ENCODE results near the gene AEBP2.
A peak's percentile ranks its signal among the peaks of the same experiment; 100 is the strongest.

AEBP2 gene

DNA sequence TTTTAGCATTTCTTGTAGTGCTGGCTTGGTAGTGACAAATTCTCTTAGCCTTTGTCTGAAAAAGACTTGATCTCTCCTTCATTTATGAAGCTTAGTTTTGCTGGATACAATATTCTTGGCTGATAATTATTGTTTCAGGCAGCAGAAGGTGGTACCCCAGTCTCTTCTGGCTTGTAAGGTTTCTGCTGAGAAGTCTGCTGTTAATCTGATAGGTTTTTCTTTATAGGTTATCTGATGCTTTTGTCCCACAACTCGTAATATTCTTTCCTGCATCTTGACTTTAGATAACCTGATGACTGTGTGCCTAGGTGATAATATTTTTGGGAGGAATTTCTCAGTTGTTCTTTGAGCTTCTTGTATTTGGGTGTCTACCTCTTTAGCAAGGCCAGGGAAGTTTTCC, 41.2 kb downstream of the AEBP2 start:
- DNase-seq (ENCODE audit: low spot score): no peak
- TF ChIP-seq, protein P1, sequence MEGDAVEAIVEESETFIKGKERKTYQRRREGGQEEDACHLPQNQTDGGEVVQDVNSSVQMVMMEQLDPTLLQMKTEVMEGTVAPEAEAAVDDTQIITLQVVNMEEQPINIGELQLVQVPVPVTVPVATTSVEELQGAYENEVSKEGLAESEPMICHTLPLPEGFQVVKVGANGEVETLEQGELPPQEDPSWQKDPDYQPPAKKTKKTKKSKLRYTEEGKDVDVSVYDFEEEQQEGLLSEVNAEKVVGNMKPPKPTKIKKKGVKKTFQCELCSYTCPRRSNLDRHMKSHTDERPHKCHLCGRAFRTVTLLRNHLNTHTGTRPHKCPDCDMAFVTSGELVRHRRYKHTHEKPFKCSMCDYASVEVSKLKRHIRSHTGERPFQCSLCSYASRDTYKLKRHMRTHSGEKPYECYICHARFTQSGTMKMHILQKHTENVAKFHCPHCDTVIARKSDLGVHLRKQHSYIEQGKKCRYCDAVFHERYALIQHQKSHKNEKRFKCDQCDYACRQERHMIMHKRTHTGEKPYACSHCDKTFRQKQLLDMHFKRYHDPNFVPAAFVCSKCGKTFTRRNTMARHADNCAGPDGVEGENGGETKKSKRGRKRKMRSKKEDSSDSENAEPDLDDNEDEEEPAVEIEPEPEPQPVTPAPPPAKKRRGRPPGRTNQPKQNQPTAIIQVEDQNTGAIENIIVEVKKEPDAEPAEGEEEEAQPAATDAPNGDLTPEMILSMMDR (IDR thresholded peaks at IDR 0.05; ENCODE audit: extremely low read depth, missing control alignments): no peak

- DNase-seq (ENCODE audit: low spot score): no peak
- TF ChIP-seq, protein P1 (IDR thresholded peaks at IDR 0.05; ENCODE audit: extremely low read depth, missing control alignments): no peak
These were observed 42.7 kb downstream of the AEBP2 start for GRCh38 chr12:19482036-19482435.

DNA sequence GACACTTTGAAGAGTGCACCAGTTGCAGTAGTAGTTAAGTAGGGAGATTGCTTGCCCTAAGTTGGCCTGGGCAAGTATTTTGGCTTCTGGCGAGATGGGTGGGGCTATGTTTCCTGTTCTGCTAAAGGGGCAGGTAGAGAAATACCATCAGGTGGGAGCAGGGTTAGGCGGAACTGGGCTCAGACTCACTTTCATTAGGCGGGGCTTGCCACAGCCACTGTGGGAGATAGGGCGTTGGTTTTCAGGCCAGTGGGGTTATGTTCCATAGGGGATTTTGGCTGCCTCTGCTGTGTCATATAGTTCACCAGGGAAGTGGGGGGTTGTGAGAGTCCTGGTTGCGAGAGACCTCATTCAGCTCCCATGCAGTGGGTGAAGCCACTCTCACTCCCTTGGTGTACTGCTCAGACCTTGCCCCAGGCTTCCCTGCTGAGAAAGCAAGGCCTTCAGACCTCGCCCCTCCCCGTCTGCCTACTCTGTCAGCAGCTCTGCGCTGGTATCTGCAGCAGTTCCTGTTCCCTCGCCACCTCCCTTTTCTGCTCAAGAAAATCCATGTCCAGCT, 43.3 kb downstream of the AEBP2 start:
- DNase-seq (ENCODE audit: low spot score): peak; percentile 35
- TF ChIP-seq, protein P1 (IDR thresholded peaks at IDR 0.05; ENCODE audit: extremely low read depth, missing control alignments): no peak

DNA sequence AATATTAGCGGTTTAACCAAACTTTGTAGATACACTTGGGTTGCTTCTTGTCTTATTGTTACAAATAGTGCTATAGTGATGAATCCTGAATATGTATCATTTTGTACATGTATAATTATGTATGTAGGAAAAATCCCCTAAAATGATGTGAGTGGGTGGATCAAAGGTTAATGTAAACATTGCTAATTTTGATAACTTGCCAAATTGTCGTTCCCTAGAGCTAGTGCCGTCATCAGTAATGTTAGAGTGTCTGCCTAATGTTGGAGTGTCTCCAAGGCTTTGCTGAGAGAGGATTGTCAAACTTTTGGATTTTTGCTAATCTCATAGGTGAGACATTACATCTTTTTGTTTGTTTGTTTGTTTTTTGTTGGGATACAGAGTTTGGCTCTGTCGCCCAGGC, 44.4 kb downstream of the AEBP2 start:
- no peak for DNase-seq (ENCODE audit: low spot score)
- TF ChIP-seq, protein P1 (IDR thresholded peaks at IDR 0.05; ENCODE audit: extremely low read depth, missing control alignments): no peak

DNA sequence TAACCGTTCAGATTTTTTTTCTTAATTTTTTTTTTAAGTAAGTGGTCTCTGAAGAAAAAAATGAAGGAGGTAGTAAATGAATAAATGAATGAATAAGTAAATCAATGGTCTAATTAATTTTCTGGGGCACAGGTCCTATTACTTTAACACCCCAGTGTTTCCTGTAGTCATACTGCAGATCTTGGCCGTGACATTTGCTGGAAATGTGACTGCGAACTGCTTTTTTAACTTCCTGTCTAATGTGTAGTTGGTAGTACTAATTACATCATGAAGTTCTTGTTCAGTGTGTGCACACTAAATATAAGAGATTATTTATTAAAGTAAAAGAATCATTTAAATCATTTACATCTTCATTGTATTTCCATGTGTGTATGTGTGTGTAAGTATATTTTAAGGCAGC, 45.4 kb downstream of the AEBP2 start:
- no peak for DNase-seq (ENCODE audit: low spot score)
- TF ChIP-seq, protein P1 (IDR thresholded peaks at IDR 0.05; ENCODE audit: extremely low read depth, missing control alignments): no peak

DNA sequence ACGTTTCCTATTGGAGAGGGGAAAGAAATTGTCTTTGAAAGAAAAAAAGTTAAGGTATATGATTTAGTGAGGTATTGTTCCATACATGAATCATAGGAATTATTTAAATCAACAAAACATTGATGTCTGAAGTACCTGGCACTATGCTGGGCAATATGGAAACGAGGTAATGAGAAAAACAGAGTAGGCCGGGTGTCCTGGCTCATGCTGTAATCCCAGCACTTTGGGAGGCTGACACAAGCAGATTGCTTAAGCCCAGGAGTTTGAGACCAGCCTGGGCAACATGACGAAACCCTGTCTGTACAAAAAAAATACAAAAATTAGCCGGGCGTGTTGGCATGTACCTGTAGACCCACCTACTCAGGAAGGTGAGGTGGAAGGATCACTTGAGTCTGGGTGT, 45.9 kb downstream of the AEBP2 start:
- TF ChIP-seq, protein P1 (IDR thresholded peaks at IDR 0.05; ENCODE audit: extremely low read depth, missing control alignments): no peak
- DNase-seq (ENCODE audit: low spot score): no peak

GRCh38 chr12:19489168-19489567, 49.9 kb downstream of the AEBP2 start:
- TF ChIP-seq, protein P1 (IDR thresholded peaks at IDR 0.05; ENCODE audit: extremely low read depth, missing control alignments): no peak
- no peak for DNase-seq (ENCODE audit: low spot score)

Measured in GM20000 (cell line).